Motor neuron (in vitro differentiated cells): ENCODE data around the gene MPZL1. TPM values are rescaled to one million over a fixed set of nuclear protein-coding genes. Genes with fewer than 3 reads are reported as not detected.
"Not testable (repeated sequence)": the region's sequence is repeated elsewhere in the genome, so short reads cannot be mapped to it uniquely, and the experiment has no call there.

Experiments used
- ATAC-seq, 8 experiments: fragments of 200-7000 bp; cut with Tn5 transposase; replicated peaks in 6 of 8; 2 replicates each; pipeline ENCODE4 v1.8.0; 2021; ENCODE audit warnings: mild to moderate bottlenecking in 8 of 8, moderate library complexity in 8 of 8
- H3K27ac ChIP-seq, 2 donors: fragments of 250-450 bp; sonication (Bioruptor Pico); 2 replicates each; pipeline ENCODE4 v1.9.0; 2021; ENCODE audit warnings: antibody characterized with exemption in 2 of 2, mild to moderate bottlenecking in 2 of 2, moderate library complexity in 1 of 2
- H3K4me1 ChIP-seq, 2 donors: fragments of 250-450 bp; sonication (Bioruptor Pico); replicated peaks in 1 of 2; 2 replicates each; pipeline ENCODE4 v1.6.1; 2021; ENCODE audit warnings: antibody characterized with exemption in 2 of 2, mild to moderate bottlenecking in 2 of 2, moderate library complexity in 1 of 2
- H3K4me3 ChIP-seq, 5 donors: fragments of 250-450 bp; sonication (Bioruptor Pico); 2 replicates each; pipeline ENCODE4 v1.9.0; 2021; ENCODE audit warnings: antibody characterized with exemption in 5 of 5, mild to moderate bottlenecking in 5 of 5, moderate library complexity in 4 of 5
- WGBS, 10 experiments: fragments of 450-650 bp; shearing (Covaris generic); methylation state at CpG; one replicate each; pipeline ENCODE4 v1.0.0; 2022; 5-methylcytosine and 5-hydroxymethylcytosine counted together
- in situ Hi-C, 9 experiments: fragments of 400-800 bp; cut with MboI; loops; one replicate each; pipeline ENCODE4 v1.15.0; 2021; ENCODE audit warnings: low sequenced_read_pairs in 9 of 9, low pct_unique_long_range_greater_than_20kb in 2 of 9; ENCODE audit not compliant: unreplicated experiment in 9 of 9
- total RNA-seq, 8 experiments: library from RNA; unstranded; fragments of 300-600 nt; gene quantifications; 2 replicates each; pipeline versions ENCODE4 v1.2.3 to v1.2.4, GENCODE V29; 2022

The MPZL1 gene
- total RNA-seq, 8 experiments from 2014 or later, result 34.0 to 146 (median 102) TPM

GRCh38 chr1:167713330-167714081, 8.3 kb upstream of the MPZL1 start:
- peak overlapping the region; percentile 71 to 98 (median 91) for H3K4me3 ChIP-seq
- ATAC-seq, result peak in 1 of 8 experiments; percentile 2
- H3K4me1 ChIP-seq, result no peaks in the 10 kb centered on the region
- 20 to 91% (median 33%) methylated on average over 1 to 19 of the region's 31 CpGs; no CpG with 5 or more reads in 2 of the 10 experiments for WGBS, 10 experiments
- in situ Hi-C loops, result no loop called here
- no peak overlapping the region for H3K27ac ChIP-seq

GRCh38 chr1:167714098-167714438, 7.7 kb upstream of the MPZL1 start:
- peak; percentile 65 to 81 (median 80) for ATAC-seq
- Histone ChIP-seq H3K27ac (peak overlapping the region; percentile 64 to 76), H3K4me1 (no peaks in the 10 kb centered on the region), H3K4me3 (peak overlapping the region; percentile 71 to 98 (median 91))
- in situ Hi-C loops, result no loop called here
- WGBS, 10 experiments, result 0 to 50% (median 2%) methylated on average over 2 to 7 of the region's 28 CpGs; no CpG with 5 or more reads in 5 of the 10 experiments

GRCh38 chr1:167714439-167715156, 7.2 kb upstream of the MPZL1 start:
- peak; percentile 68 to 86 (median 78) for ATAC-seq
- peak overlapping the region; percentile 64 to 76 for H3K27ac ChIP-seq
- 0 to 1% (median 0%) methylated on average over 1 to 43 of the region's 50 CpGs; no CpG with 5 or more reads in 2 of the 10 experiments for whole genome bisulfite sequencing, 10 experiments
- in situ Hi-C loops, result no loop called here
- H3K4me3 ChIP-seq, result peak overlapping the region; percentile 71 to 98 (median 91)
- no peaks in the 10 kb centered on the region for H3K4me1 ChIP-seq

- Histone ChIP-seq H3K27ac (peak overlapping the region in 1 of 2 donors; percentile 76), H3K4me3 (peak overlapping the region; percentile 71 to 98 (median 91)), H3K4me1 (no peaks in the 10 kb centered on the region)
- ATAC-seq, result peak; percentile 41 to 66 (median 52)
- in situ Hi-C loops, result no loop called here
- 0 to 2% (median 0%) methylated on average over 4 to 24 of the region's 26 CpGs for WGBS, 10 experiments
These were observed 6.4 kb upstream of the MPZL1 start for GRCh38 chr1:167715157-167715999.

- Histone ChIP-seq H3K4me1 (peaks cover 1 to 2% of the 10 kb centered on the region in 2 donors), H3K27ac (no peak overlapping the region), H3K4me3 (peak overlapping the region; percentile 71 to 98 (median 91))
- WGBS, 10 experiments, result 0 to 11% (median 1%) methylated on average over 3 to 4 of the region's 4 CpGs
- no peak for ATAC-seq
- in situ Hi-C loops, result no loop called here
These were observed 5.8 kb upstream of the MPZL1 start for GRCh38 chr1:167716000-167716271.

- no peak overlapping the region for H3K4me3 ChIP-seq
- no peak for ATAC-seq
- in situ Hi-C loops, result no loop called here
- 27 to 97% (median 86%) methylated on average over 2 to 3 of the region's 3 CpGs; no CpG with 5 or more reads in 1 of the 10 experiments for WGBS, 10 experiments
- H3K4me1 ChIP-seq, result peaks cover 4% of the 10 kb centered on the region in 2 donors
- no peak overlapping the region for H3K27ac ChIP-seq
These were observed 4.4 kb upstream of the MPZL1 start for GRCh38 chr1:167717351-167717750.

GRCh38 chr1:167718914-167719691, 2.7 kb upstream of the MPZL1 start:
- WGBS, 10 experiments, result 82 to 98% (median 91%) methylated on average over 3 to 7 of the region's 7 CpGs
- Histone ChIP-seq H3K27ac (no peak overlapping the region), H3K4me3 (no peak overlapping the region), H3K4me1 (peaks cover 15 to 18% of the 10 kb centered on the region in 2 donors)
- in situ Hi-C loops, result no loop called here
- no peak for ATAC-seq

- WGBS, 10 experiments, result 83 to 100% (median 92%) methylated on average over 1 to 22 of the region's 25 CpGs
- peaks cover 17 to 22% of the 10 kb centered on the region in 2 donors for H3K4me1 ChIP-seq
- H3K4me3 ChIP-seq, ATAC-seq, H3K27ac ChIP-seq: not testable (repeated sequence)
- in situ Hi-C loops, result loop anchor here in 1 of 9 experiments (10.0 kb wide), 1 partner anchor 85 kb away; no protein-coding TSS in a partner anchor
These were observed 1.9 kb upstream of the MPZL1 start for GRCh38 chr1:167719715-167720421.

- Histone ChIP-seq H3K4me3 (peak overlapping the region; percentile 77 to 97 (median 92)), H3K4me1 (peaks cover 19 to 22% of the 10 kb centered on the region in 2 donors), H3K27ac (peak overlapping the region; percentile 25 to 61)
- peak in 5 of 8 experiments; percentile 1 to 13 (median 3) for ATAC-seq
- in situ Hi-C loops, result loop anchor here in 1 of 9 experiments (10.0 kb wide), 1 partner anchor 84 kb away; no protein-coding TSS in a partner anchor
- WGBS, 10 experiments, result 6 to 62% (median 23%) methylated on average over 2 to 13 of the region's 13 CpGs
These were observed 691 bp upstream of the MPZL1 start for GRCh38 chr1:167720965-167721616.

- H3K4me3 ChIP-seq, result peak overlapping the region; percentile 77 to 97 (median 92)
- in situ Hi-C loops, result loop anchor here in 1 of 9 experiments (10.0 kb wide), 1 partner anchor 82 kb away; no protein-coding TSS in a partner anchor
- WGBS, 10 experiments, result 0 to 7% (median 0%) methylated on average over 2 to 12 of the region's 52 CpGs; no CpG with 5 or more reads in 1 of the 10 experiments
- ATAC-seq, result peak; percentile 66 to 80 (median 73)
- peaks cover 20 to 24% of the 10 kb centered on the region in 2 donors for H3K4me1 ChIP-seq
- peak overlapping the region; percentile 78 to 79 for H3K27ac ChIP-seq
These were observed 529 bp downstream of the MPZL1 start for GRCh38 chr1:167722152-167722869.

- no peak for ATAC-seq
- in situ Hi-C loops, result loop anchor here in 1 of 9 experiments (10.0 kb wide), 1 partner anchor 82 kb away; no protein-coding TSS in a partner anchor
- peaks cover 20 to 24% of the 10 kb centered on the region in 2 donors for H3K4me1 ChIP-seq
- WGBS, 10 experiments, result 0 to 11% (median 6%) methylated on average over 2 to 4 of the region's 4 CpGs
- peak overlapping the region; percentile 77 to 97 (median 92) for H3K4me3 ChIP-seq
- H3K27ac ChIP-seq, result no peak overlapping the region
These were observed 1.1 kb downstream of the MPZL1 start for GRCh38 chr1:167722870-167723251.
